GM18907 (cell line): Measurements from ENCODE around the gene STX8.
"Not testable (repeated sequence)": the region's sequence is repeated elsewhere in the genome, so short reads cannot be mapped to it uniquely, and the experiment has no call there.

Experiments
- ATAC-seq: cut with Tn5 transposase; IDR thresholded peaks from one replicate; pipeline ENCODE4 v1.9.1; 2021; ENCODE audit warnings: mild to moderate bottlenecking, moderate library complexity; ENCODE audit not compliant: unreplicated experiment

Gene STX8

GRCh38 chr17:9408381-9408780 lies 167.2 kb downstream of the STX8 start:
- ATAC-seq: no peak

- no peak for ATAC-seq
Observed at GRCh38 chr17:9406046-9406606, 169.5 kb downstream of the STX8 start.

DNA sequence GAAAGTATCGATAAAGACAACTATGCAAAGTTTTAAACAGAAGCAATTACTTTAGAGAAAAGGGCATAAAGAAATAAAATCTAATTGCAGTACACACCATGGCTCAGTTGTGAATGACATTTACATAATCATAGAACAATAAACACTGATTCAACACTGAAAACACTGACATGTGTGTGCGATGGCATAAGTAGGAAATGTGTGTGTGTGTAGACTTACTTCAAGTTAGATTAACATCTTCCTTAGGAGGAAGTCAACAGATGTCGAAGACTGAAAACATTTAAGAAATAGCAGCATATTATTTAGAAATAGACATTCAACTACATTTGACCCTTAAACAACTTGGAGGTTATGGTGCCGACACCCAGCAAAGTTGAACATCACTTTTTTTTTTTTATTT lies 172.4 kb downstream of the STX8 start:
- ATAC-seq: no peak

GRCh38 chr17:9402590-9403199 lies 172.9 kb downstream of the STX8 start:
- no peak for ATAC-seq

DNA sequence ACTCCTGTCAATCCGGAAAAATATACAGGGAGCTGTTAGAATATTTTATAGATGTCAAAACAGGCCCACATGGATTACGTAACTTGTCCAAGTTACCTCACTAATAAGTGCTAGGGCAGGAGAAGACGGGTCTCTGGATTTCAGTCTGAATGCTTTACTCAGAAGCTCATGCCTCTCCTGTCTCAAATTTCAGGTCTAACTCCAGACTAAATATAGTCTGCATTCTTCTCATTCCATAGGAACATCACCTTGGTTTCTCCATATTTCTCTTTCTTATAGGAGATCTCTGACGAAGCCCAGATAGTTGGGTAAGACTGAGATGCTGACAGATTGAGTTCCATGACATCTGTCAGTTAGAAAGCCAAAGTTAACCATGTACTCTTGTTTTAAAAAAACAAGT lies 174.2 kb downstream of the STX8 start:
- ATAC-seq: no peak

DNA sequence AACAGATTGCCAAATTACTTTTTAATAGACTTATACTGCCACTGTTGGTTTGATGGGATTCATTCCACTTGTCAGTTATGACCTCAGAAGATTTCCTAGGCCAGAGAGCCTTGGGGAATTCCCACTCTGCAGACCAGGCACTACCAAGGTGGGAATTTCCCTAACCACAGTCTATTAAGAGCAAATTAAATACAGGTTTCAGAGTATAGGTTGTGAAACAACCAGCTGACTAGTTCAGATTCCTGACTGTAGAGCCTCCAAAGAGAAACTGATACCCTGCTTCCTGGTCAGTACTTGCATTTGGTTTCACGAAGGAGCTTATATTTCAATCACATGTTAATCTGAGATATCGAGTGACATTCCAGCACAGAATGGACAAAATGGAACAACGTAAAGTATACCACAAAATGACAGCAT lies 186.5 kb downstream of the STX8 start:
- peak; percentile 94 for ATAC-seq

DNA sequence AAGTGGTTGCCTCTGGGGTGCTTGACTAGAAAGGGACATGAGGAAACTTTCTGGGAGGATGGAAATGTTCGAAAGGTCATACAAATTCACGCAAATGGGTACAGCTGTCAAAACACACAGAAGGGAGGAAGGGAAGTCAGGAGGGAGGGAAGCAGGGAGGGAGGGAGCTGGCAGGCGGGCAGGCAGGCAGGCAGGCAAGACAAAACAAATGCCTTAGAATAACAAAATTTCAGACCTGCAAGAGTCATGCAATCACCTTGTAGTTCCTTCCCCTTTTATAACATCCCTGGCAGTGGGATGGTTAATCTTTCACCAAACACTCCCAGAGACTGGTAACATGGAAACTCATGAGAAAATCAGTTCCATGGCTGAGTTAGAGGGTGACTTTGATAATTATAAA lies 189.2 kb downstream of the STX8 start:
- no peak for ATAC-seq

GRCh38 chr17:9383826-9384225 lies 191.8 kb downstream of the STX8 start:
- no peak for ATAC-seq

GRCh38 chr17:9382626-9383025 lies 193.0 kb downstream of the STX8 start:
- no peak for ATAC-seq

DNA sequence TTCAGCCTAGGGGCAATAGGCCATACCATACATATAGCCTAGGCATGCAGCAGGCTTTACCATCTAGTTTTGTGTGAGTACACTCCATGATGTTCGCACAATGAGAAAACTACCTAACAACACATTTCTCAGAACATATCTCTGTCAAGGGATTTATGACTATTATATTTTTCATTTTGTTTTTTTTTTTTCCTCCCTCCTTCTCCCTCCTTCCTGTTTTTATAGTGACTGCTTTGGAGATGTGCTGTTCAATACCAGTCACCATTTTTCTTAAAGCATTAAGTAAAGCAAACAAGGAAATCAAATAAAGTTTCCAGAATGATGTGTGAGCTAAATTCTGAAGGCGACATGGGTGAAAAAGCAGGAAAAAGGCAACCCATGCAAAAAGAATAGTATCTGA lies 194.6 kb downstream of the STX8 start:
- no peak for ATAC-seq

DNA sequence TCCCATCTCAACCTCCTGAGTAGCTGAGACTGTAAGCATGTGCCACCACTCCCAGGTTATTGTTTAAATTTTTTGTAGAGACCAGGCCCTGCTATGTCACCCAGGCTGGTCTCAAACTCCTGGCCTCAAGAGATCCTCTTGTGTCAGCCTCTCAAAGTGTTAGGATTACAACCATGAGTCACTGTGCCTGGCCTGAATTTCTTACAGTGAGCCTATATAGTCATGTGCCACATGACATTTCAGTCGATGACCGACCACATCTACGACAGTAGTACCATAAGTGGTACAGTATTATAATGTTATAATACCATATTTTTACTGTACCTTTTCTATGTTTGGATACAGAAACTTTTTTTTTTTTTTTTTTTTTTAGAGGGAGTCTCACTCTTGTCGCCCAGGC lies 195.3 kb downstream of the STX8 start:
- no peak for ATAC-seq

DNA sequence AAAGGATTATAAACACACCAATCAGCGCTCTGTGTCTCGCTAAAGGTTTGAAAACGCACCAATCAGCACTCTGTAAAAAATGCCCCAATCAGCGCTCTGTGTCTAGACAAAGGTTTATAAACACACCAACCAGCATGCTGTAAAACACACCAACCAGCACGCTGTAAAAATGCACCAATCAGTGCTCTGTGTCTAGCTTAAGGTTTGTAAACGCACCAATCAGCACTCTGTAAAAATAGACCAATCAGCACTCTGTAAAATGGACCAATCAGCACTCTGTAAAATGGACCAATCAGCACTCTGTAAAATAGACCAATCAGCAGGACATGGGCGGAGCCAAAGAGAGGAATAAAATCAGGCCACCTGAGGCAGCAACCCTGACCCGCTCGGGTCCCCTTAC lies 199.4 kb downstream of the STX8 start:
- ATAC-seq: not testable (repeated sequence)

DNA sequence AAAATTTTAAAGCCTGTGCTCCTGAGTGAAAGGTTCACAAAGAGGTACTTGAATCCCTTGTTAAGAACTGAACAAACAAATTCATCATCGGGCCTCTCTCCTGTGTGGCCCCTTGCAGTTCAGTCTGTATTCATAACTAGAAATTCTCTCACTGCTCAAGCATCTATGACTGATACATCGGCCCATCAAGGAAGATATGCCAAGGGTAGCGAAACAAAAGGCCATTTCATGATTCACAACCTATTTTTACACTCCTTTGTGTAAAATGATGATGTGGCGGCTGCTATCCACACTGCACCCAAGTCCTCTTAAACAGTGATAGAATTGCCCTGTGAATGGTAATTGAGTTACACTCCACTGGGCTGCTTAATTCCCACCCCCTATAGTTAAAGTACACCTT lies 204.6 kb downstream of the STX8 start:
- no peak for ATAC-seq

GRCh38 chr17:9370467-9370866 lies 205.2 kb downstream of the STX8 start:
- ATAC-seq: no peak

GRCh38 chr17:9368631-9369030 lies 207.0 kb downstream of the STX8 start:
- ATAC-seq: no peak

DNA sequence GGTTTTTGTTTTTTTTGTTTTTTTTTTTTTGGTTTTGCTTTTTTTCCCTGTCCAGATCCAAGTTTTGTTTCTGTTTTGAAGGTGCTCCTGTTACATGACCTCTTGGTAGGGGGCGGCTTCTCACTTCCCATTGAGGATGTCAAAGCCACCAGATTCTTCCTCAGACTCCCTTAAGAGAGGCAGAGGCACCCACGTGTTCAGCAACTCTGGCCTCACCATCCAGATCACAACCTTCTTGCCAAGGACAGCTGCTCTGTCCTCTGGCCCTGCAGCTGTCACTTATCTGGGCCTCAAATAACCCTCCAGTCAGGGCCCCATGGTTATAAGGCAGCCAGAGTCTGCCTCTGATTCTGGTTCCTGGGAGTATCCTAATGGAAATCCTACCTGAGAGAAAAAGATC lies 208.5 kb downstream of the STX8 start:
- ATAC-seq: no peak

DNA sequence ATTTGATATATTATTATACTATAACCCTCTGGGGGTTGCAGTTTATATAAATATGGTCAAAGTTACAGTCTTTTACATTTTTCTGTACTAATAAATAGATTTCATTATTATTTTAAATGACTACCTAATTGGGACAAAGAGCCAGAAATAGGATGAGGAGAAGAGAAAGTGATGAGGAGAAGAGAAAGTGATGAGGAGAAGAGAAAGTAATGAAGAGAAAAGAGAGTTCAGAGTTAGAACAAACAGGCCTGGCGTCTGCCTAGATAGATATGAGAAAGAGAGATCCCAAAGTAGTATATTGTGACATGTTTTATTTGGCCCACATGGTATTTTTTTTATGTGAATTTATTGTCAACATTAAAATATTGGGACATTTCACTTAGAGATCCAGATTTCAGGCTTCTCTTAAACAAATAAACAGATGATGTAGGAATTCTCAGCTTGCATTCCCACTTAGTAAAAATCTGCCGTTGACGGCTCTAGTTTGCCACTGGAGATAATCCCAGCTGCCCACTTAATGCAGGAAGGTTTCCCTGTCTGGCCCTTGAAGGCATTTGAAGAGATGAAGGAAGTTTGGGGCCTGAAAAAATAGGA lies 210.7 kb downstream of the STX8 start:
- no peak for ATAC-seq

- no peak for ATAC-seq
Observed at GRCh38 chr17:9363440-9364350, 211.9 kb downstream of the STX8 start.

DNA sequence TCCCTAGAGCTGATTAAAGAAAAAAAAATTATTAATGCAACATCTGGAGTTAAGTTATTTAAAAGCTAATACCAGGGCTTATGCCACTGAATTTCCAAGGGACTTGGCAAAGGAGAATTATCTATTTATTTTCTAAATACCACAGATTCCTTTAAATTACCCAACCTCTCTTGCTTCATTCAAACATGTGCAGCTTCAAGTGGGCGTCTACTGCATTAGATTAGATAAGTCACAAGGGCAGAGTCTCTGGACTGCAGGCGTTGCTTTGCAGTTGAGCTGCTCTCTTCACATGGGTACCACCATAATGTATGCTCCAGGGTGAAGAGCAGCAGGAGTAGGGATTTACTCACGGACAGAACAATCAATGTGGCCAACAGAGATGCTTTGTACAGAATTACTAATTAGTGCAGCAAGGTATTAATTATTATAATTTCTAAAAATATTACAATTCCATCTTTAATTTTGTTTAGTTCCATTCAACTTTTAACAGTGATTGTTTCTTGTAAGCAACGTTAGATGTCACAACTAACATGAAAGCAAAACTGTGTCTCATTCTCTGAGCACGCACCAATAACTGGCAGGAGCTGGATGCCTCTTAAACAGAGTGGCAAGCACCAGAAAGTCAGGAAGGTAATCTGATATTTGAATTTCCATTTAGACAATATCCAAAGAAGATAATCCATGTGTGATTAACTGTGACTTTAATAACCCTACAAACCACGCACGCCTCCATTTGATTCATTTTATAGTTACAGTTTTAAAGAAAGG lies 214.2 kb downstream of the STX8 start:
- ATAC-seq: no peak

GRCh38 chr17:9360677-9361081 lies 214.9 kb downstream of the STX8 start:
- ATAC-seq: no peak

GRCh38 chr17:9356488-9356911 lies 219.1 kb downstream of the STX8 start:
- ATAC-seq: no peak
